RWPE2 (cell line): ENCODE measurements around the gene ZFYVE27.
A peak's percentile ranks its signal among the peaks of the same experiment; 100 is the strongest.

Experiments
- ATAC-seq: fragments of 200-7000 bp; cut with Tn5 transposase; 3 replicates; pipeline ENCODE4 v1.9.1; 2021; ENCODE audit warnings: low read depth
- DNase-seq: peaks from one replicate; pipeline ENCODE4 v3.0.0-alpha.2; 2020; ENCODE audit warnings: low spot score
- H3K27ac ChIP-seq: fragments of 450-650 bp; 2 replicates; pipeline ENCODE4 v1.5.1; 2017; ENCODE audit warnings: mild to moderate bottlenecking; ENCODE audit not compliant: poor library complexity, severe bottlenecking
- H3K27me3 ChIP-seq: fragments of 250-450 bp; sonication (Bioruptor Pico); 2 replicates; pipeline ENCODE4 v1.5.1; 2021; ENCODE audit warnings: mild to moderate bottlenecking, moderate library complexity; ENCODE audit not compliant: insufficient read depth, poor library complexity, severe bottlenecking
- H3K36me3 ChIP-seq: fragments of 250-450 bp; sonication (Bioruptor Pico); 2 replicates; pipeline ENCODE4 v1.5.1; 2020; ENCODE audit warnings: low read depth, mild to moderate bottlenecking, moderate library complexity
- H3K4me1 ChIP-seq: fragments of 250-450 bp; sonication (Bioruptor Pico); 2 replicates; pipeline ENCODE4 v1.5.1; 2021; ENCODE audit warnings: mild to moderate bottlenecking, moderate library complexity; ENCODE audit not compliant: insufficient read depth, poor library complexity, severe bottlenecking
- H3K4me3 ChIP-seq: fragments of 250-450 bp; sonication (Bioruptor Pico); 2 replicates; pipeline ENCODE4 v1.5.1; 2021; ENCODE audit warnings: mild to moderate bottlenecking, moderate library complexity; ENCODE audit not compliant: severe bottlenecking
- H3K9me3 ChIP-seq: fragments of 250-450 bp; sonication (Bioruptor Pico); 2 replicates; pipeline ENCODE4 v1.5.1; 2021; ENCODE audit warnings: mild to moderate bottlenecking, moderate library complexity; ENCODE audit not compliant: severe bottlenecking
- CTCF ChIP-seq: fragments of 450-650 bp; IDR thresholded peaks from one replicate; pipeline ENCODE4 v1.5.1; 2017; ENCODE audit warnings: mild to moderate bottlenecking, moderate library complexity; ENCODE audit not compliant: poor library complexity, severe bottlenecking

The ZFYVE27 gene

DNA sequence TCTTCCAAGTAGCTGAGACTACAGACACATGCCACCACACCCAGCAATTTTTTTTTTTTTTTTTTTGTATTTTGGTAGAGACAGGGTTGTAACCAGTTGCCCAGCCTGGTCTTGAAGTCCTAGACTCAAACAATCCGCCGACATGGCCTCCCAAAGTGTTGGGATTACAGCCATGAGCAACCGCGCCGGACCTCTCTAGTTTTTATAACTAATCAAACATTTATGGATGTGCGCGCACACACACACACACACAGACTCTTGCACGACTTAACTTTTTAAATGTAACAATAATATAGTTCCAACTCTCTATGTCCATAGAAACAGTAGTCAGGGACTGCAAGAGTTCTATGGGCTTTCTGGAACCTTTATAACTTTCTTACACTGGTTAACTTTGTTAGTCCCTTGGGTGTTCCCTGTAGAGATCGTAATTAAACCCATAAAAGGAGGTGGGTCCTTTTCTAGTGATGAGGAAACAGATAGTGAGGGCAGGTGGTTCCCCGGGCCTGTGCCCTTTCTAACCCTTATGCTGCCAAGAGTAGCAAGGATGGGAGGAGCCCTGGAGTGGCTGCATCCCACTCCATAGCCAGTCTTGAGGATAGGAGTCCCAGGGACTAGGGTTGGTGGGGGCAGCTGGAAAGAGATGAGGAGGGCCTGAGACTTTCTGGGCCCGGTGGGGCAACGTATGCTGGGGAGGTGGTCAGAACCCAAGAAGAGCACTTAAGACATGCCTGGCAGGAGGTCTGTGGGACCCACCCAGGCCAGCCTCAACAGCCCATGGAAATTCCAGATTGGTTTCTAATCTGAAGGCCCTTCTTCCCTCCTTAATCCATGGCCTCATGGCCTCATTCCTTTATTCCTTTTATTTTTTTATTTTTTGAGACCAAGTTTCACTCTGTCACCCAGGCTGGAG lies 14.8 kb upstream of the ZFYVE27 start:
- H3K9me3 ChIP-seq = no peaks in the 10 kb centered on the region
- ATAC-seq = no peak
- no peaks in the 10 kb centered on the region for H3K27me3 ChIP-seq
- no peak for TF ChIP-seq CTCF
- no peak for DNase-seq
- peak overlapping the region; percentile 78 for H3K27ac ChIP-seq
- H3K4me1 ChIP-seq = peaks cover 47% of the 10 kb centered on the region
- H3K4me3 ChIP-seq = no peak overlapping the region
- H3K36me3 ChIP-seq = peaks cover 12% of the 10 kb centered on the region

- no peaks in the 10 kb centered on the region for H3K9me3 ChIP-seq
- no peak overlapping the region for H3K4me3 ChIP-seq
- peaks cover 3% of the 10 kb centered on the region for H3K36me3 ChIP-seq
- ATAC-seq = no peak
- no peak for DNase-seq
- peak overlapping the region; percentile 78 for H3K27ac ChIP-seq
- peaks cover 39% of the 10 kb centered on the region for H3K4me1 ChIP-seq
- no peaks in the 10 kb centered on the region for H3K27me3 ChIP-seq
- TF ChIP-seq CTCF = no peak
These were observed 13.9 kb upstream of the ZFYVE27 start for GRCh38 chr10:97723001-97723400.

GRCh38 chr10:97724341-97724941 lies 12.5 kb upstream of the ZFYVE27 start:
- Histone ChIP-seq H3K27ac (peak overlapping the region; percentile 78), H3K4me1 (peaks cover 26% of the 10 kb centered on the region), H3K4me3 (no peak overlapping the region), H3K36me3 (no peaks in the 10 kb centered on the region), H3K27me3 (no peaks in the 10 kb centered on the region), H3K9me3 (no peaks in the 10 kb centered on the region)
- DNase-seq (no peak), ATAC-seq (peak; percentile 60)
- no peak for TF ChIP-seq CTCF

GRCh38 chr10:97726636-97727178 lies 10.2 kb upstream of the ZFYVE27 start:
- DNase-seq (no peak), ATAC-seq (peak; percentile 77)
- Histone ChIP-seq H3K36me3 (no peaks in the 10 kb centered on the region), H3K27ac (peak overlapping the region; percentile 78), H3K27me3 (no peaks in the 10 kb centered on the region), H3K9me3 (no peaks in the 10 kb centered on the region), H3K4me1 (peaks cover 17% of the 10 kb centered on the region), H3K4me3 (peak overlapping the region; percentile 21)
- TF ChIP-seq CTCF = no peak
